IPS DF 6.9 (cell line): ENCODE measurements around the gene PKDCC.

Experiments
- DNase-seq: peaks from one replicate; pipeline ENCODE4 v3.0.0-alpha.2; 2013; ENCODE audit warnings: low read depth, low spot score
- H3K27ac ChIP-seq: one replicate; pipeline ENCODE4 v1.5.1; 2013; ENCODE audit warnings: low read length, control low read depth
- H3K27me3 ChIP-seq: 2 replicates; pipeline ENCODE4 v1.6.1; 2013; ENCODE audit warnings: mild to moderate bottlenecking, low read length; ENCODE audit not compliant: control insufficient read depth, insufficient read depth
- H3K36me3 ChIP-seq: 2 replicates; pipeline ENCODE4 v1.6.1; 2013; ENCODE audit warnings: low read length; ENCODE audit not compliant: control insufficient read depth, insufficient read depth
- H3K4me1 ChIP-seq: 2 replicates; pipeline ENCODE4 v1.6.1; 2013; ENCODE audit warnings: low read length; ENCODE audit not compliant: control insufficient read depth, insufficient read depth
- H3K4me3 ChIP-seq: 2 replicates; pipeline ENCODE4 v1.5.1; 2013; ENCODE audit warnings: mild to moderate bottlenecking, low read length
- H3K9me3 ChIP-seq: 2 replicates; pipeline ENCODE4 v1.6.1; 2013; ENCODE audit warnings: low read length, inconsistent platforms; ENCODE audit not compliant: control insufficient read depth, insufficient read depth
- WGBS: extraction: QIAGEN DNeasy Blood & Tissue Kit; methylation state at CpG from one replicate; pipeline ENCODE4 v1.1.7; 2013; ENCODE audit warnings: mixed read lengths, missing lambda C conversion rate; ENCODE audit not compliant: insufficient read length, insufficient coverage; 5-methylcytosine and 5-hydroxymethylcytosine counted together

Gene PKDCC

DNA sequence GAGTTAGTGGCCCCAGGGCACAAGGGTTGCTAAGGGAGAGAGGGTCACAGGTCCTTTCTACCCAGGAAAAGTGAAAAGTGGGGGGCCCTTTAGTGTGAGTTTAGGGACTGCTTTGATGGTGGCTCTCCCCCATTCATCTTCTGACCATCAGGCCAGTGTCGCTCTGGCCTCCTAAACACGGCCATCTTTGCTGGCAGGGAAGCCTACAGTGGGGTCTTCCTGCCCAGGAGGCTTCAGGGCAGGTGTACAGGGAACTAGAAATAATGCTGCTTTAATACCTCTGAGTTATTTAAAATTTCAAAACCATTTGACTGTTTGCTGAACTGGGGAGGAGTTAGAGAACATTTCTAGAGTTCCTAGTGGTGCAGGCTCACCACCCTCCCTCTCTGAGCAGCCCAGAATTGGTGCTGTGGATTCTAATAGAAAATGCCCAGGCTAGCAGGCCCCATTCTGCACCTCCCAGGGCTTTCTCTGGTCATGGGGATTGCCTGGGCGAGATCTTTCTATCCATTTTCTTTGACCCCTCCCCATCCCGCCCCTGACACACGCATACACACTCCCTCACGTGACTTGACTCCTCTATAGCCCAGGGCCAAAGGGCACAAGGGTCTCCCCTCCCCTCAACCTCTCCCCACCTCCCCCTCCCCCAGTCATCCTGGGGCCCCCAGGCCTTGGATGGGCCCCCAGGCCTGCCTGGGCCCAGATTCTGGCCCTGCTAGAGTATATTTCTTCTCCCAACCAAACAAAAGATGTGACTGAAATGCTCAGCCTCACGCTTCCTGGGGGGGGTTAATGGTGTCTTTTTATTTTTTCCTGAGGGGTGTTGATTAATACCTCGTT, 3.1 kb downstream of the PKDCC start:
- no peak for DNase-seq
- no peak overlapping the region for H3K27ac ChIP-seq
- H3K4me3 ChIP-seq = no peak overlapping the region
- peaks cover 7% of the 10 kb centered on the region; the same call in 1 of the 2 replicates for H3K27me3 ChIP-seq
- H3K36me3 ChIP-seq = no peaks in the 10 kb centered on the region; the same call in 1 of the 2 replicates
- peaks cover 15% of the 10 kb centered on the region for H3K4me1 ChIP-seq
- H3K9me3 ChIP-seq = no peaks in the 10 kb centered on the region
- no CpG with 5 or more reads among the region's 8 CpGs for WGBS

DNA sequence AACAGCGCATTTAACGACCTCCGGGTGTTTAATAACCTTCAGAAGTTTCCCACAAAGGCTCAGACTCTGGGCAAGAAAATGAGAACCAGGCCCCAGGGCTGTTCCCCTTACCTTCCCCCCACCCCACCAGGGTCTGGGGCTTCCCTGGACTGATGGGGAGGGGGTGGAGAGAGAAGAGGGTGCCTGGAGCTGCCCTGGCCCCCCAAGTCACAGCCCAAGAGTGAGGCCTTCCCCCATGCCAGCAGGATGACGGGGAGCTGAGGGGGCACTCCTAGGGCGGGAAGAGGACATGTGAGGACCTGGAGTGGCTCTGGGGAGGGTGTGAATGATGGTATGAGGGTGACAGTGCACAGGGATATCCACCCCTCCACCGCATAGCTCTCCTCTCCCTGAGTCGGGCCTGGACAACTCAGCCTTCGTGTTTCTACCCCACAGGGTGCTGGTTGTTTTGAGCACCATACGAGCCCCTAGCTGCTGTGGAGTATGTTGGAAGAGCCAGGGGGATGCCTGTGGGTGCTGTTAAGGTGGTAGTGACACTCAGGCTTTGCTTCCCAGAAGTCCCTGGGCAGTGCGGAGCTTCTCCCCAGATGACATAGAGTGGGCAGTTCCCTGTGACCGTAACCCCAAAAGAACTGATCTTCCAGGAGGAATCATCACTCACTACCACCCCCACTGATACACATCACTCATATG, 3.9 kb downstream of the PKDCC start:
- Histone ChIP-seq H3K4me3 (no peak overlapping the region), H3K36me3 (no peaks in the 10 kb centered on the region; the same call in 1 of the 2 replicates), H3K9me3 (no peaks in the 10 kb centered on the region), H3K27ac (no peak overlapping the region), H3K4me1 (peaks cover 11% of the 10 kb centered on the region), H3K27me3 (peaks cover 7% of the 10 kb centered on the region; the same call in 1 of the 2 replicates)
- no peak for DNase-seq
- no CpG with 5 or more reads among the region's 11 CpGs for WGBS

DNA sequence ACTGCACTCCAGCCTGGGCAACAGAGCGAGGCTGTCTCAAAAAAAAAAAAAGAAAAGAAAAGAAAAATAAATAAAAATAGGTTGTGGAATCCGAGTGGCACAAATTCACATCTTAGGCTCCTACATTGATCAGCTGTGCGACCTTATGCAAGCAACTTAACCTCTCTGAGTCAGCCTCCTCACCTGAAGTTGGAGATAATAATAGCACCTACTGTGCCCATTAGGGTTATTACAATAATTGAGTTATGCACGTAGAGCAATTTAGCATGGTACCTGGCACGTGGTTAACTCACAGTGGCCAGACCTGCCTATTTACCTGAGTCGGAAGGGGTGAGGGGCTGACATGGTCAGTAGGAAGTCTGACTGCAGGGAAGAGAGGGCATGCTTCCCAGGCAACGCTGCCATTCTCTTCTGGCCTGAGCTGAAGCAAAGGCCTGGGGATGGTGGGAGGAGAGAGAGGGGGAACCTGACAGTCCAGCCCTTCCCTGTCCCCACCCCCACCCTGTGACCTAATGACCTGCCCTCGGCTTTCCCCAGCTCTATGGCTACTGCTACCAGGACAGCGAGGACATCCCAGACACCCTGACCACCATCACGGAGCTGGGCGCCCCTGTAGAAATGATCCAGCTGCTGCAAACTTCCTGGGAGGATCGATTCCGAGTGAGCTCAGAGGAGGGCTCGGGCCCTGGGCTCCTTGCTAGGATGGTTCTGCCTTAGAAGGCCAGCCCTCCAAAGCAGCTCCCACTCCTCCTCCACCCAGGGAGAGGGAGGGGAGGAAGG, 5.1 kb downstream of the PKDCC start:
- Histone ChIP-seq H3K36me3 (peaks cover 7% of the 10 kb centered on the region), H3K27me3 (peaks cover 7% of the 10 kb centered on the region; the same call in 1 of the 2 replicates), H3K4me1 (peaks cover 11% of the 10 kb centered on the region), H3K9me3 (no peaks in the 10 kb centered on the region), H3K27ac (no peak overlapping the region), H3K4me3 (no peak overlapping the region)
- DNase-seq = no peak
- WGBS = no CpG with 5 or more reads among the region's 14 CpGs

- peaks cover 11% of the 10 kb centered on the region for H3K4me1 ChIP-seq
Measured at GRCh38 chr2:42053482-42053790, 5.6 kb downstream of the PKDCC start.

GRCh38 chr2:42053791-42054701, 6.2 kb downstream of the PKDCC start:
- no CpG with 5 or more reads among the region's 24 CpGs for WGBS
- no peak for DNase-seq
- Histone ChIP-seq H3K4me3 (no peak overlapping the region), H3K27me3 (peaks cover 4% of the 10 kb centered on the region; the same call in 1 of the 2 replicates), H3K36me3 (peaks cover 7% of the 10 kb centered on the region), H3K4me1 (peaks cover 9% of the 10 kb centered on the region), H3K9me3 (no peaks in the 10 kb centered on the region), H3K27ac (no peak overlapping the region)

More at GRCh38 chr2:42053482-42053790, 5.6 kb downstream of the PKDCC start:
- Histone ChIP-seq H3K36me3 (peaks cover 7% of the 10 kb centered on the region), H3K27ac (no peak overlapping the region), H3K27me3 (peaks cover 7% of the 10 kb centered on the region; the same call in 1 of the 2 replicates), H3K4me3 (no peak overlapping the region), H3K9me3 (no peaks in the 10 kb centered on the region)
- no peak for DNase-seq
- no CpG with 5 or more reads among the region's 6 CpGs for WGBS

DNA sequence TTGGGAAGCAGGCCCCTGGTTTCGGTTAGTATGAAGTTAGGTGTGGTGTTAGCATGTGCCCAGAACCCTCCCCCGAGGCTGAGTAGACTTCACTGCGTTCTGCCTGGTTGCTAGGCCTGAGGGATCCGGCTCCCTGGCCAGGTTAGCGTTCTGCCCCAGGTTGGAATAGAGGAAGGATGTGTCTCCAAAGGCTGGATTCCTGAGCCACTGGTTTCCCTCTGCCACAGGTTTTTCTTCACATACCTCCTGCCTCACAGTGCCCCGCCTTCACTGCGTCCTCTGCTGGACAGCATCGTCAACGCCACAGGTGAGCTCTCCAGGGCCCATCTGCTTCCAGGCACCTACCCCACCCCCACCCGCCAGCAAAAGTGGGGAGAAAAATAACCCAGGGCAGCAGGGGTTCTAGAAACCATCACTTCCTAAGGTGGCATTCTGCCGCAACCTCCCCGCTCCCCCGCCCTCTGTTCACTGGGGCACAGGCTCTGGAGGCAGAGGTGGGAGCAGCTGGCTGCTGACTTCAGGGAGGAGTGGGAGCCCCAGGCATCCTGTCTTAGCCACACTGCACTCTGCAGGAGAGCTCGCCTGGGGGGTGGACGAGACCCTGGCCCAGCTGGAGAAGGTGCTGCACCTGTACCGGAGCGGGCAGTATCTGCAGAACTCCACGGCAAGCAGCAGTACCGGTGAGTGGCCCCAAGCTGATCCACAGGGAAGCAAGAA, 7.1 kb downstream of the PKDCC start:
- Histone ChIP-seq H3K9me3 (no peaks in the 10 kb centered on the region), H3K27ac (no peak overlapping the region), H3K4me1 (peaks cover 12% of the 10 kb centered on the region), H3K36me3 (peaks cover 11% of the 10 kb centered on the region), H3K27me3 (no peaks in the 10 kb centered on the region), H3K4me3 (no peak overlapping the region)
- WGBS = no CpG with 5 or more reads among the region's 19 CpGs
- DNase-seq = no peak

DNA sequence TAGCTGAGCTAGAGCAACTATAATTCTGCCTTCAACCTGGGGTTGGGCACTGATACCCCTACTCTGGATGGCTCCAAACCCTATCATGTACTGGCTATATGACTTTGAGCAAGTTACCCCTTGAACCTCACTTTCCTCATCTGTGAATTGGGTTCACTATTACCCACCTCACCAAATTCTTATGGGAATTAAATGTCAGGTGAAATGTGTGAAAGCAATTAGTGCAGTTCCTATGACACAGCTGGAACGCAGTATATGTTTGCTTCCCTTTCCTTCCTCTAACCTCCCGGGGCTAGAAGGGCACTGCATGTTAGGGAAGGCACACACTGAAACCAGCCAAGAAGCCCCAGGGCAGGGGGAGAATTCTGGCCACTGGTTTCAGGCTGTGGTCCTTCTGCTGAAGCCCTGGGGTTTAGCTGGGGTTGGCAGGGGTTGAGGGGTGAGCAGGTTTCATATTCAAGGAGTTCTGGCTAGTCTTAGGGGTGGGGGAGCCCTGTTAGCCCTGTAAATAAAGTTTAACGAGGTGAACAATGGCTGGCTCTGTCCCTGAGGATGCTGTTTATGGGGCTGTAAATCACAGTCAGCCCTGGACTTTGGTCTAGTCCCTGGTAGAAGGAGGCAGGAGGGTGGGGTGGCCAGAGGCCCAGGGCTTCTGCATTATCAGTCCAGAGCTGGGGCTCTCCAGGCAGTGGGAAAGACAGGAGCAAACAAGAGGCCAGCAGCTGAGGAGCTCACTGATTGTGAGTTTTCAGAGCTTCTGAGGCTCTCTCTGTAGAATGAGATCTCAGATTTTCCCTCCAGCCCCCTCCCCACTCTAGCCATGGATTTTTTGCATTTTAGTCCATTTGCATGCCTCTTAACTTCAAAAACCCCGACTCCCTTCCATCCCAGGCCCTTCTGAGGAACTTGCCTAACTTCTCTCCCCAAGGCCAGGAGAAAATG, 8.0 kb downstream of the PKDCC start:
- peaks cover 12% of the 10 kb centered on the region for H3K4me1 ChIP-seq
- H3K9me3 ChIP-seq = no peaks in the 10 kb centered on the region
- H3K4me3 ChIP-seq = no peak overlapping the region
- WGBS = no CpG with 5 or more reads among the region's 4 CpGs
- no peaks in the 10 kb centered on the region for H3K27me3 ChIP-seq
- peaks cover 11% of the 10 kb centered on the region for H3K36me3 ChIP-seq
- no peak for DNase-seq
- no peak overlapping the region for H3K27ac ChIP-seq

DNA sequence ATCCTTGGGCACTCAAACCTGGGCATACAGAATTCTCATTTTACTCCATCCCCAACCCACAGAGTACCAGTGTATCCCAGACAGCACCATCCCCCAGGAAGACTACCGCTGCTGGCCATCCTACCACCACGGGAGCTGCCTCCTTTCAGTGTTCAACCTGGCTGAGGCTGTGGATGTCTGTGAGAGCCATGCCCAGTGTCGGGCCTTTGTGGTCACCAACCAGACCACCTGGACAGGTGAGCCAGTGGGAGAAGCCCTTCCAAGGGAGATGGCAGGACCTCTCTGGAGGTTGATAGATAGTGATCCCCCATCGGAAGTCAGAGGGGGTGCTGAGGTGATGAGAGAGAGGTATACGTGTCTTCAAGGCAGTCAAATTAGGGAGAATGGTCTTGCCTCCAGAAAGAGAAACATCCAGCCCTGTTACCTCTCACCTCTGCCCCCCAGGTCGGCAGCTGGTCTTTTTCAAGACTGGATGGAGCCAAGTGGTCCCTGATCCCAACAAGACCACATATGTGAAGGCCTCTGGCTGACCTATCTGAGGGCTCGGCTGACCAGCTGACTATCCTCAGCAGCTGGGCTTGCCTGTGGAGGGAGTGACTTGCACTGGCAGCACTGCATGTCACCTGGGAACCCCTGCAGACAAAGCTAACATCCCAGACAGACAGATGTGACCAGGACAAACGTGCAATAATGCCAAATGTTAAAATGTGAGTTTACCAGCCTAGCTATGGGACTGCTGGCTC, 9.5 kb downstream of the PKDCC start:
- no peaks in the 10 kb centered on the region for H3K9me3 ChIP-seq
- DNase-seq = no peak
- no CpG with 5 or more reads among the region's 8 CpGs for WGBS
- no peak overlapping the region for H3K27ac ChIP-seq
- H3K4me3 ChIP-seq = no peak overlapping the region
- H3K27me3 ChIP-seq = no peaks in the 10 kb centered on the region
- peaks cover 9% of the 10 kb centered on the region for H3K4me1 ChIP-seq
- H3K36me3 ChIP-seq = peaks cover 11% of the 10 kb centered on the region
